Measurements from ENCODE around the gene SHROOM4.

SHROOM4 gene

DNA sequence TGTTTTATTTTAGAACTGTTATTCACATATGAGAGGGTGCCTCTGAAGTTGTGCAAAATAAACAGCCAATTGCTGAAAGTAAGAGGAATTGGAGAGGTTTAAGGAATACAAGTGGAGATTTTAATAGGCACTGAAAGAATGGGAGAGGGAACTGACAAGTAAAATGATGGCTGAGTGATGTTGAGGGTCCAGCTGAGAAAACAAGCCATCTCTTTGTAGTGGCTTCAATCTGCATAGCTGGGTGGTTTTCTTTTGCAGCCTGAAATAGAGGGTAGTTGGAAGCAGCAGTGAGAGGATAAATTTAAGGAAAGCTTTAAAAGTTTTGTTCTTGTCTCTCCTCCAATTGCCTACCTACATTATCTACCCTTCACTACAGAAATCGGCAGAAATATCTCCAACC, 236.7 kb downstream of the SHROOM4 start:
- Histone ChIP-seq H3F3A (ENCODE audit: insufficient read depth, low read length) (no peaks in the 10 kb centered on the region), H3K4me1 (ENCODE audit: low read length) (no peaks in the 10 kb centered on the region), H3K27me3 (replicated peaks; ENCODE audit: insufficient read depth, low read length) (no peaks in the 10 kb centered on the region), H3K9me3 (replicated peaks; ENCODE audit: insufficient read depth, low read length) (no peaks in the 10 kb centered on the region), H2AFZ (ENCODE audit: low read length) (no peak overlapping the region), H3K9me2 (replicated peaks; ENCODE audit: insufficient read depth, low read length) (no peaks in the 10 kb centered on the region), H3K4me3 (ENCODE audit: low read length) (no peak overlapping the region), H3K4me2 (ENCODE audit: low read depth, low read length) (no peak overlapping the region), H3K9ac (ENCODE audit: low read length) (no peak overlapping the region), H3K27ac (ENCODE audit: low read length) (no peak overlapping the region), H3K36me3 (replicated peaks; ENCODE audit: insufficient read depth, low read length) (no peaks in the 10 kb centered on the region), H3K79me2 (ENCODE audit: low read length) (no peaks in the 10 kb centered on the region), H4K20me1 (ENCODE audit: insufficient read depth, low read length) (no peaks in the 10 kb centered on the region)
- TF ChIP-seq EZH2 (optimal IDR thresholded peaks at IDR 0.05; ENCODE audit: low read depth, low read length) (no peak), EZH2phosphoT487 (IDR thresholded peaks at IDR 0.05; ENCODE audit: low read length) (no peak)
- TF ChIP-seq, protein P1, sequence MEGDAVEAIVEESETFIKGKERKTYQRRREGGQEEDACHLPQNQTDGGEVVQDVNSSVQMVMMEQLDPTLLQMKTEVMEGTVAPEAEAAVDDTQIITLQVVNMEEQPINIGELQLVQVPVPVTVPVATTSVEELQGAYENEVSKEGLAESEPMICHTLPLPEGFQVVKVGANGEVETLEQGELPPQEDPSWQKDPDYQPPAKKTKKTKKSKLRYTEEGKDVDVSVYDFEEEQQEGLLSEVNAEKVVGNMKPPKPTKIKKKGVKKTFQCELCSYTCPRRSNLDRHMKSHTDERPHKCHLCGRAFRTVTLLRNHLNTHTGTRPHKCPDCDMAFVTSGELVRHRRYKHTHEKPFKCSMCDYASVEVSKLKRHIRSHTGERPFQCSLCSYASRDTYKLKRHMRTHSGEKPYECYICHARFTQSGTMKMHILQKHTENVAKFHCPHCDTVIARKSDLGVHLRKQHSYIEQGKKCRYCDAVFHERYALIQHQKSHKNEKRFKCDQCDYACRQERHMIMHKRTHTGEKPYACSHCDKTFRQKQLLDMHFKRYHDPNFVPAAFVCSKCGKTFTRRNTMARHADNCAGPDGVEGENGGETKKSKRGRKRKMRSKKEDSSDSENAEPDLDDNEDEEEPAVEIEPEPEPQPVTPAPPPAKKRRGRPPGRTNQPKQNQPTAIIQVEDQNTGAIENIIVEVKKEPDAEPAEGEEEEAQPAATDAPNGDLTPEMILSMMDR (IDR thresholded peaks at IDR 0.05; ENCODE audit: low read length) = no peak
- DNase-seq = no peak

DNA sequence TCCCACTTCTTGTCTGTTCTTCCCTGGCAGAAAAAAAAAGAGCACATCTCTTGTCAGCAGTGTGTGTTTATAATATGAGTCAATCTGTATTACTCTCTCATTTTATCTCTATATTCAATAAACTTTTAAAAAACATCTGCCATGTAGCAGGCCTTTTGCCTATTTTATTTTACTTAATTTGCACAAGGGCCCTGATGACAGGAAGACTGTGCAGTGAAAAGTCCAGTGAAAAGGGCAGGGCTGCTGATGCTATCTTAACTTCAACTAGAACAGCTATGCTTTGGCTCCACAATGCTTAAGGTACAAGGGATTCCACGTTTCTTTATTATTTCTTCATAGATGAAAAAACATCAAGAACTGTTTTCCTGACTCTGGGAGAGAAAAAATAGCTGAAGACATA, 246.4 kb downstream of the SHROOM4 start:
- no peak overlapping the region for H3K27ac ChIP-seq (ENCODE audit: low read length)
- no peak overlapping the region for H3K9ac ChIP-seq (ENCODE audit: low read length)
- no peaks in the 10 kb centered on the region for H4K20me1 ChIP-seq (ENCODE audit: insufficient read depth, low read length)
- no peaks in the 10 kb centered on the region for H3K9me3 ChIP-seq (replicated peaks; ENCODE audit: insufficient read depth, low read length)
- H2AFZ ChIP-seq (ENCODE audit: low read length) = no peak overlapping the region
- TF ChIP-seq EZH2phosphoT487 (IDR thresholded peaks at IDR 0.05; ENCODE audit: low read length) = no peak
- H3F3A ChIP-seq (ENCODE audit: insufficient read depth, low read length) = no peaks in the 10 kb centered on the region
- no peak for DNase-seq
- H3K4me3 ChIP-seq (ENCODE audit: low read length) = no peak overlapping the region
- no peaks in the 10 kb centered on the region for H3K4me1 ChIP-seq (ENCODE audit: low read length)
- no peaks in the 10 kb centered on the region for H3K9me2 ChIP-seq (replicated peaks; ENCODE audit: insufficient read depth, low read length)
- no peaks in the 10 kb centered on the region for H3K27me3 ChIP-seq (replicated peaks; ENCODE audit: insufficient read depth, low read length)
- no peaks in the 10 kb centered on the region for H3K79me2 ChIP-seq (ENCODE audit: low read length)
- H3K36me3 ChIP-seq (replicated peaks; ENCODE audit: insufficient read depth, low read length) = no peaks in the 10 kb centered on the region
- H3K4me2 ChIP-seq (ENCODE audit: low read depth, low read length) = no peak overlapping the region

DNA sequence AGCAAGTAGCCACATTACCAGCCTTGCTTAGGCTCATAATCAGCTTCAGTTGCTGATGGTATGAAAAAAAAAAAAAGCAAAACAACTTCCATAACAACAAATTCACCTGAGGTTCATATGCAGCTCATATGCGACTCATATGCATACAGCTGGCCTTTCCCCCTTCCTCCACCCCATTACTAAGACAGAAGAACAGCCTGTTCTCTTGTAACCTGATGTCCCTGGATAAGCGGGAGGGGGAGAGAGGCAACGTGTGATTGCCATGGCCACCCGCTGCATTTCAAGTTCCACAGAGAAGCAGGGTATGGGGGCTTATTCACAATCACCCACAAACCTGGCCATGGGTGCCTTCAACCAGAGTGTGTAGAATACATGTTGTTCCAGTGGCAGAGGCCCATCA, 248.3 kb downstream of the SHROOM4 start:
- Histone ChIP-seq H3K9me3 (replicated peaks; ENCODE audit: insufficient read depth, low read length) (no peaks in the 10 kb centered on the region), H3K27ac (ENCODE audit: low read length) (no peak overlapping the region), H4K20me1 (ENCODE audit: insufficient read depth, low read length) (no peaks in the 10 kb centered on the region), H3K4me1 (ENCODE audit: low read length) (no peaks in the 10 kb centered on the region), H3K9me2 (replicated peaks; ENCODE audit: insufficient read depth, low read length) (no peaks in the 10 kb centered on the region), H3F3A (ENCODE audit: insufficient read depth, low read length) (no peaks in the 10 kb centered on the region), H3K9ac (ENCODE audit: low read length) (no peak overlapping the region), H2AFZ (ENCODE audit: low read length) (no peak overlapping the region), H3K36me3 (replicated peaks; ENCODE audit: insufficient read depth, low read length) (no peaks in the 10 kb centered on the region), H3K4me2 (ENCODE audit: low read depth, low read length) (no peak overlapping the region), H3K4me3 (ENCODE audit: low read length) (no peak overlapping the region), H3K79me2 (ENCODE audit: low read length) (no peaks in the 10 kb centered on the region), H3K27me3 (replicated peaks; ENCODE audit: insufficient read depth, low read length) (no peaks in the 10 kb centered on the region)
- DNase-seq = no peak
- TF ChIP-seq EZH2phosphoT487 (IDR thresholded peaks at IDR 0.05; ENCODE audit: low read length) (no peak), EZH2 (optimal IDR thresholded peaks at IDR 0.05; ENCODE audit: low read depth, low read length) (no peak)
- TF ChIP-seq, protein P1 (IDR thresholded peaks at IDR 0.05; ENCODE audit: low read length) = no peak

All from MM.1S (cell line).